Measurements from ENCODE around the gene CMSS1.

DNA sequence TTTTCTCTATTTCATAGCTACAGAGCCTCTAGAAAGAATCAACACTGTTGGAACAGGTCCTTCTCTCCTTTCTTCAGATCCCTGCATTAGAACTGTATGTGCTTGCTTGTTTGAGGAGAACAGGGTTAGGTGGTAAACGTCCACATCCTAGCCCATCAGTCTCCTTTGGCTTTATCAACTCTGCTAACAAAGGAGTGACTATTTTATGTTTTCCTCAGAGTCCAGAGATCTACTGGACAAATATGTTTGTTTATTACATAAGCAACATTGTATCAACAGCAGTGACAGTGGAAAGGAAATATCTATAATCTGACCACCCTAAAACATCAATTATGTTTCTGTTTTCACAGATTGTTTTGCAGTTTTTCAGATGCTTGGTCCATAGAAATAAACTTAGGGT lies 39.6 kb downstream of the CMSS1 start:
- TF ChIP-seq CTCF (IDR thresholded peaks at IDR 0.05) (no peak), POLR2A (IDR thresholded peaks at IDR 0.05) (no peak)

All from heart left ventricle (tissue), 13 donors.